T-helper 2 cell treated with Interferon-gamma antibody and Interleukin-4, amounts not matched to agents 5 μg/mL and 100 μg/mL, for 36 hours (primary cell): Measurements from ENCODE around the gene PWWP2B.

Experiments used
- DNase-seq: peaks from one replicate; pipeline ENCODE4 v3.0.0; 2021; ENCODE audit warnings: low spot score
- H3K27ac Mint-ChIP-seq: one replicate; pipeline ENCODE4 v1.8.0; 2021; ENCODE audit warnings: mild to moderate bottlenecking, mixed read lengths
- H3K27me3 Mint-ChIP-seq: one replicate; pipeline ENCODE4 v1.8.0; 2021; ENCODE audit warnings: low read depth, mixed read lengths
- H3K36me3 Mint-ChIP-seq: one replicate; pipeline ENCODE4 v1.8.0; 2021; ENCODE audit warnings: low read depth, mixed read lengths
- H3K4me1 Mint-ChIP-seq: one replicate; pipeline ENCODE4 v1.8.0; 2021; ENCODE audit warnings: low read depth, mixed read lengths
- H3K4me3 Mint-ChIP-seq: one replicate; pipeline ENCODE4 v1.8.0; 2022; ENCODE audit warnings: mild to moderate bottlenecking, moderate library complexity, mixed read lengths
- H3K9me3 Mint-ChIP-seq: one replicate; pipeline ENCODE4 v1.8.0; 2021; ENCODE audit warnings: mixed read lengths

PWWP2B gene

DNA sequence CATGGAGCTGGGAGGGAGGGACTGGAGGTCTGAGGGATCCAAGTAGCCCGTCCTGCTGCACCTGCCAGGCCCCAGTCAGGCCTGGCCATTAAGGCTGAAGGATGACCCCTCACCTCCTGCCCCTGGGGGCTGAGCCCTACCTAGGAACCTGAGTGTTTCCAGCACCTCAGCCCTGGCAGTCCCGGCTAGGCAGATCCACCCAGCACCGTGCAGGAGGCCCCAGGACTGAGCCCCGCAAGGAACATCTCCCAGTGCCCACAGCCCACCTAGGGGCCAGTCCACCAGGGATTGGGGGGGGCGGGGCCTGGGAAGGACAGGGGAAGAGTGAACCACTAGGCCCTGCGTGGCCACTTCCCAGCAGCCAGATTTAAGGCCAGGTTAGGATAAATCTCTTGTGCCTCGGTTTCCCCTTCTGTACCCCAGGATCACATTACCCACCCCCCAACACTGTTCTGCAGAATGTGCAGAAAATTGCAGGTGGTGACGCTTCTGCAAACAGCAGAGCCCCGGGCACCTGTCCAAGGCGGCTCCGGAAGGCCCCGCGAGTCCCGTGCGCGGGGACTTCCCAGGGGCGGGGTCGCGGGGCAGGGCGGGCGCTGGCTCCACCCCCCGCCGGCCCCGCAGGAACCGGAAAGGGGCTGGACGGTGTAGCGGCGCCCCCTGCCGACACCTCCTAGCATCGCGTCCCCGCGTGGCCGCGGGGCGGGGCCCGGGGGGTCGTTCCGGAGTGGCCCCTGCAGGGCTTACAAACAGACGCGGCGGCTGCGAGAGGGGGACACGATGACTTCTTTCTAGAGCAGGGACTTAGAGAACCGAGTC lies 55.9 kb downstream of the PWWP2B start:
- Mint-ChIP-seq H3K27me3 (no peaks in the 10 kb centered on the region), H3K36me3 (no peaks in the 10 kb centered on the region), H3K4me1 (peaks cover 12% of the 10 kb centered on the region), H3K9me3 (no peaks in the 10 kb centered on the region), H3K27ac (peak overlapping the region; percentile 83), H3K4me3 (peak overlapping the region; percentile 51)
- peak; percentile 79 for DNase-seq

DNA sequence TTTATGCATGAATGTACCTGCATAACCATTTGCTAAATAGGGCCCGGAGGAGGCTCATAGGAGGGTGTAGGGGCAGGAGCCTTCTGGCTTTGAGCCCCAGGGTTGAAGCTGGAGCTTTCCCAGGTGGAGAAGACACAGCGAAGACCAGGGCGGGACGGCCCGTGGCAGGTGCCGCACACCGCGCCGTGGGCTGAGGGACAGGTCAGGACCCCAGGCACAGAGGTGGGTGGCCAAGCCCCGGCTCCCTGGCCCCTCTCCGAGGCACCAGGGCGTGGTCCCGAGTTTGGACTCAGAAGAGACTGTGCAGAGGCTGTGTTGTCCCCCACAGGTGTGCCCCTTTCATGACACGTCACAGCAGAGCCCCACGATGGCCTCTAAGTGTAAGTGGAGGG lies 56.5 kb downstream of the PWWP2B start:
- Mint-ChIP-seq H3K4me3 (no peak overlapping the region), H3K9me3 (no peaks in the 10 kb centered on the region), H3K4me1 (peaks cover 10% of the 10 kb centered on the region), H3K27ac (no peak overlapping the region), H3K27me3 (no peaks in the 10 kb centered on the region), H3K36me3 (no peaks in the 10 kb centered on the region)
- no peak for DNase-seq

DNA sequence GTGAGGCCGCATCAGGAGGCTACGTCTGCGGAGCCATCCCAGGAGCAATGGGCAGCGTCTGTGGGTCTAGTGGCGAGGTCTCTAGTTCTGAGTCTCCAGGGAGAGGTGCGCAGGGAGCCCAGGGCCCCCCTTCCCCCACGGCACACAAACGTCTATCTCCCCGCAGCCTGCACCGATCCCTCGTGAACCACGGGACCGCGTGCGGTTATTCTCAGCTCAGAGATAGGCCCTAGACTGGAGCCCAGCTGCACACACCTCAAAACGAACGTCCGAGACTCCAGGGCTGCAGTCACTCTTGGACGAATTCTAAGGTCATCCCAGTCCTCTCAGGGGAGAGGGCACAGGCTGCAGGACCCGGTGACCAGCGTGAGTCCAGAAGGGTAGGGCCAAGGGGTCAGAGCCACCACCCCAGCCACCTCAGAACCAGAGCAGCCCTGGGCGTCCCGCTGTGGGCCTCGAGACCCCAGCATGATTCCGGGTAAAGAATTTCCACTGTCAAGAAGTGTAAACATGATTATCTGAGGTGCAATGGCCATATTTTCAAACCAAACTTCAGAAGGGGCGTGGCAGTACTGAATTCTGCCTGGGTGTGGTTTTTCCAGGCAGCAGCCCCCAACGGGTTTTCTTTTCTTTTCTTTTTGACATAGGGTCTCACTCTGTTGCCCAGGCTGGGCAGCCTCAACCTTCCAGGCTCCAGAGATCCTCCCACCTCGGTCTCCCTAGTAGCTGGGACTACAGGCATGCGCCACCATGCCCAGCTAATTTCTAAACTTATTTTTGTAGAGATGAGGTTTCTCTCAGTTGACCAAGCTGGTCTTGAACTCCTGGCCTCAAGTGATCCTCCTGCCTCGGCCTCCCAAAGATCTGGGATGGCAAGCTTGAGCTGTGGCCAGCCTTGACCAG lies 57.5 kb downstream of the PWWP2B start:
- H3K9me3 Mint-ChIP-seq: no peaks in the 10 kb centered on the region
- H3K4me1 Mint-ChIP-seq: peaks cover 10% of the 10 kb centered on the region
- DNase-seq: no peak
- H3K4me3 Mint-ChIP-seq: no peak overlapping the region
- H3K27me3 Mint-ChIP-seq: no peaks in the 10 kb centered on the region
- no peak overlapping the region for H3K27ac Mint-ChIP-seq
- no peaks in the 10 kb centered on the region for H3K36me3 Mint-ChIP-seq

DNA sequence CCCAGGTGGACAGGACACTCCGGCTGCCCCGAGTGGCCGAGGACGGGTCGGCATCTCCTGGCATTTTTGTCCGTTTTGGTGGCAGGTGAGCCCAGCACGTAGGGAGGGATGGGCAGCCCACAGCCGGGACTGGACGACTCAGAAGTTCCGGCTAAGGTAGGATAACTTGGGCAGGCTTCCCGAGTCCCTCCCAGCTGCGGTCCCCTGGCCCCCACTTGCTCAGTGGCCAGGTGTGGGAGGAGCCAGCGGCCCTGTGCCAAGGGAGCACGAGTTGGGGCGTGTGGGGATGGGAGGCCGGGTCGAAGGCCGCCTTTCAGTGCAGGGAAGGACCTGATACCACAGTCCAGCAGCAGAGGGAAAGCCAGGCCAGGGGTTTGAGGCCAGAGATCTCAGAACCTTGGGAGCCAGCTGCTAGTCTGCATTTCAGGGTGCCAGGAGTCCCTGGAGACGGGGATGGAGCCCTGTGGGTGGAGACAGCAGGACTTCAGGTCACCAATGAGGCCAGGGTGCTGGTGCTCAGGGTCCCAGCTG lies 58.5 kb downstream of the PWWP2B start:
- peaks cover 10% of the 10 kb centered on the region for H3K4me1 Mint-ChIP-seq
- no peaks in the 10 kb centered on the region for H3K27me3 Mint-ChIP-seq
- H3K36me3 Mint-ChIP-seq: no peaks in the 10 kb centered on the region
- no peak for DNase-seq
- H3K9me3 Mint-ChIP-seq: no peaks in the 10 kb centered on the region
- no peak overlapping the region for H3K4me3 Mint-ChIP-seq
- no peak overlapping the region for H3K27ac Mint-ChIP-seq

DNA sequence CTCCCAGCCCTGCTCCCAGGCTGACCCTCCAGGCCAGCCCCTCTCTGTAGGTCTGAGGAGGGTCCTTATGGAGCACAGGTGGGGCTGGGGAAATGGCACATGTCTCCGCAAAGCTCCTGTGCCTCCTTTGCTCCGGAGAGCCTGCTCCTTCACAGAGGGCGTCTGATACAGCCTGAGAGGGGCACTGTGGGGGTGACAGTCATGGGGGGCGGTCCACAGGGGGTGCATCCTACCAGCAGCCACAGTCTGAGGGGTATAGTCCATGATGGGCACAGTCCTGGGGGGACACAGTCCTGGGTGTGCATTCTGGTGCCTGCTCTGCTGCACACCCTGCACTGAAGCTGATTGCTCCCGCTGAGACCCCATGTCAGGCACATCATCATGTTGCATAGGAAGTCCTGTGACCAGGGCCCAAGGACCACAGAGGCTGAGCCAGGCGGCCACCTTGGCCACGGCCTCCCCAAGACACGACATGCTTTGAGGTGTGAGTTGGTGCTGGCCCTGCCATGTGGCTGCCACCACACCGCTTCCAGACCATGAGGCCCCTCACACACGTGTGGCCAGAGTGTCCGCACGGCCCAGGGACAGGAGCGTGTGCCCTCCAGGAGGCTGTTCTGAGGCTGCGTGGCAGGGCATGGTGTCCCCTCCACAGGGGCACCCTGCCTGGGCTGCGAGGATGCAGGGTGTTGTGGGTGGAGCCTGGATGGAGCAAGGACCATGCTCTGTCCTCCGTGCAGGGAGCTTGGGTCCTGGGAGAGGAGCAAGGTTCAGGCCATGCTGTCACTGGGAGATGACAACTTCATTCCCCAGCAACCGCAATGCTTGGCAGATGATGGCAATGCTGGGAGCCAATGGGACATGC lies 59.2 kb downstream of the PWWP2B start:
- no peak for DNase-seq
- H3K27ac Mint-ChIP-seq: no peak overlapping the region
- no peaks in the 10 kb centered on the region for H3K9me3 Mint-ChIP-seq
- no peak overlapping the region for H3K4me3 Mint-ChIP-seq
- peaks cover 10% of the 10 kb centered on the region for H3K4me1 Mint-ChIP-seq
- H3K27me3 Mint-ChIP-seq: no peaks in the 10 kb centered on the region
- no peaks in the 10 kb centered on the region for H3K36me3 Mint-ChIP-seq

DNA sequence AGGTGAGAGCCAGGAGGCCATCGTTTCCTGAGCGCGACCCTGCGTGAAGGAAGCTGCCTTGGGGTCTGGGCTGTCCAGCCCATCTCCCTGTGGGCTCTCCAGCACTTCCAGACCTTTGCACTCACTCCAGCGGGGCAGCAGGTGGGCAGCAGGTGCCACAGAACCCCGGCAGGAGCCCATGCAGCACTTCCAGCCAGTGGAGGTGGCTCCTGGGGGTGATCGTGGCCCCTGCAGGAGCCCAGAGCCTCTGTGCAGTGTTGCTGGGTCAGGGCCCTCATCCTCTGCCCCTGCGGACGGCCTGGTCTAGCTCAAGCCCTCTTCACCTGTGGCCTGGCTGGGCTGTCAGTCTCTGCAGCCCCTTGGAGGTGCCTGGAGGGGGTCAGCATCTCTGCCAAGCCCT lies 59.9 kb downstream of the PWWP2B start:
- Mint-ChIP-seq H3K9me3 (no peaks in the 10 kb centered on the region), H3K36me3 (no peaks in the 10 kb centered on the region), H3K4me1 (peaks cover 7% of the 10 kb centered on the region), H3K27me3 (no peaks in the 10 kb centered on the region), H3K27ac (no peak overlapping the region), H3K4me3 (no peak overlapping the region)
- no peak for DNase-seq

DNA sequence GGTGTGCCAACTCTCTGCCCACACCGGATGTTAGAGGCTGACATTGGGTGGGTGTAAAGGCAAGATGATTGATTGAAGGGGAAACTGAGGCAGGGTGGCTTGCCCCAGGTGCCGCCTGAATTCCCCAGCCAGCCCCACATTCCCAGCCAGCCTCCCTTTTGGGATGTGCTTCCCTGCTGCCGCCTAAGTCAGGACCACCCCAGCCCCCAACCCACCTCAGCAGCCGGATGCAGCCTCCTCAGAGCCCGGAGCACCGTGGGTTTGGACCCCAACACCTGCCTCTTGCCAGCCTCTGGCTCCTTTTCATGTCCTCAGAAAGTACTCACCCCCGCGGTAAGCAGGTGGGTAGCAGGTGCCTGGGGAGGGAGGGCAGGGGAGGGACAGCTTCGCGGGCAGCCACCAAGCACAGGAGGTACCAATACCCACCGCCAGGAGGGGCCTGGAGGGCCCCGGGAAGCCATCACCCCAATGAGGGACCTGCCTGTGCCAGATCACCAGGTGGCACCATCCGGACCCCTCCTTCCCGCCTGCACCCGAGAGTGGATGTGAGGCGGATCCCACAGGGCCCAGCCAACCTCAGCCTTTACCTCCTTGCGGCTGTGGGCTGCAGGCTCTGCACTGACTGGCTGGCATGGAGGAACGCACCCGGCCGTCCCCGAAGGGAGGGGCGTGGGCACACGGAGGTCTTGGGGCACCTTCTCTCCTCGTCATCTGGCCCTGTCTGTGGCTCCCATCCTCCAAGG lies 60.5 kb downstream of the PWWP2B start:
- DNase-seq: no peak
- no peaks in the 10 kb centered on the region for H3K27me3 Mint-ChIP-seq
- H3K36me3 Mint-ChIP-seq: no peaks in the 10 kb centered on the region
- no peak overlapping the region for H3K4me3 Mint-ChIP-seq
- no peak overlapping the region for H3K27ac Mint-ChIP-seq
- H3K9me3 Mint-ChIP-seq: no peaks in the 10 kb centered on the region
- H3K4me1 Mint-ChIP-seq: peaks cover 5% of the 10 kb centered on the region

DNA sequence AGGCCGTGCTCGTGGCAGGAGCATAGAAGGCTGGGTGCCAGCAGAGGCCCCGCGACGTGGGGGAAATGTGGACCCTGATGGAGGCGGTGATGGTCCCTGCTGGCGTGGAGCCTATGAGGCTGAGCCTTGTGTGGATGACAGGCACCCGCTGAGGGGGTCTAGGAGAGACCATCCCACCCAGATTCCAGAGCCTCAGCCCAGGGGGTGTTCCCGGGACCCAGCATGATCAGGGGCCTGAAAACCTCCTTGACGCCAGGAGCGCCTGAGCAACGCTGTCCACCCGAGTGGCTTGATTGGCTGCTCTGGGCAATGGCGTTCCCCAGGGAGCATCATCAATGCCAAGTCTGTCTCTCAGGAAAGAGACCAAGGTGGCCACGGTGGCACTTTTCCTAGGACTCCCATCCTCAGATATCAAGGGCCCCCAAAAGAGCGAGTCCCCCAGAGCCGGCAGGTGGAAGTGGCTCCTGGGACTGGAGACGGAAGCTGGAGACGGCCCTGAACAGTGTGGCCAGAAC lies 61.1 kb downstream of the PWWP2B start:
- H3K27me3 Mint-ChIP-seq: no peaks in the 10 kb centered on the region
- no peaks in the 10 kb centered on the region for H3K4me1 Mint-ChIP-seq
- DNase-seq: no peak
- no peaks in the 10 kb centered on the region for H3K36me3 Mint-ChIP-seq
- no peak overlapping the region for H3K27ac Mint-ChIP-seq
- H3K9me3 Mint-ChIP-seq: no peaks in the 10 kb centered on the region
- H3K4me3 Mint-ChIP-seq: no peak overlapping the region

DNA sequence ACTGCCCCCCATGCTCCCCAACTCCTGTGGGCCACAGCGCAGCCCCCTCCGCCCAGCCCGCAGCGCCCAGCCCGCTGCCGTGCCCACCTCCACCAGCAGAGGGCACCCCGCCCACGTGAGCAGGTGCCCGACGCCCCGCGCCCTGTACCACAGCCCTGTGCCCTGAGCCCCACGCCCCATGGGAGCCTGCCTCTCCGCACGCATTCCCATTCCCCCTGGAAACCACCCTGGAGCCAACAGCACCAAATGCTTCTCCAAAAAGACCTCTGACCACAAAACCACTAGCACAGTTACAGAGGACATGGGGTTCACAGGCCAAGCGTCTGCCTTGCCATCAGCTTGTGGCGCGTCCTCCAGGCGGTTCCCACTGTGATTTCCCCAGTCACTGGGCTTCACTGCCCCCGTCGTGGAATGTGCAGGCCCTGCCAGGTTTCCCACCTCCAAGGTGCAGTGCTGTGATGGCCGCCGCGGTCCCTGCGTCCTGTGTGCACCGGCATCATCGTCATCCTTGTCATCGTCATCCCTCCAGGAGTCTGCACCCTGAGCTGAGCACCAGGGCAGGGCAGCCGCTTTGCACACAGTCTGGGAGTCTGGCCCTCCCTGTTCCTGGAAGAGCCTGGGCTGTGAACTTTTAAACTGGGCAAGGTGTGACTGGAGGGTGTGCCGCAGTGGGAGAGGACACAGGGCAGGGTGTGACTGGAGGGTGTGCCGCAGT lies 61.7 kb downstream of the PWWP2B start:
- no peak overlapping the region for H3K27ac Mint-ChIP-seq
- H3K9me3 Mint-ChIP-seq: no peaks in the 10 kb centered on the region
- no peaks in the 10 kb centered on the region for H3K4me1 Mint-ChIP-seq
- no peaks in the 10 kb centered on the region for H3K27me3 Mint-ChIP-seq
- peak; percentile 35 for DNase-seq
- no peak overlapping the region for H3K4me3 Mint-ChIP-seq
- H3K36me3 Mint-ChIP-seq: no peaks in the 10 kb centered on the region

DNA sequence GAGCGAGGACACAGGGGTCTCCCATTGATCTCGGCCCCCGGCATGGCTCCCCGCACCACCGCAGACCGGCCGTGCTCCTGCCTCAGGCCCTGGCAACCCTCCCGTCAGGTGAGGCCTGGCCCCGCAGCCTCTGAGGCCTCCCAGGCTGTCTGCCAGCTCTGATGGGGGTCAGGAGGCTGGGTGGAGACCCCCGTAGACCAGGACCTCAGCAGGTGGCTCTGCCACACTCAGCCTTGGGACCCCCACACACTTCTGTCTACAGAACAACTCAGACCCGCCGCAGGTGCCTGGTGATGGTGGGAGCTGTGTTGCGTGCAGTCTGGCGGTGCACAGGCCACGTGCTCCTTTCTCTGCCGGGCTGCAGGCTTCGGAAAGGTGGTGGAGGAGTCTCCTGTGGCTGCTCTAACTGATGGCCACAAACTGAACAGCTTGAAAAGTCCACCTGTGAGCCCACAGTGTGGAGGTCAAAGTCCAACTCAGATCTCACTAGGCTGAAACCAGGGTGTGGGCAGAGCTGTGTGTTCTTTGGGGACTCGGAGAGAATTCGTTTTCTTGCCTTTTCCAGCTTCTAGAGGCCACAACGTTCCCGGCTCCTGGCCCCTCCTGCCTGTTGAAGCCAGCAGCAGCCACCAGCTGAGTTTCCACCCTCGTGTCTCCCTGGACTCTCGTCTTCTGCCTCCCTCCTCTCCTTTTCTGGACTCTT lies 62.5 kb downstream of the PWWP2B start:
- no peaks in the 10 kb centered on the region for H3K36me3 Mint-ChIP-seq
- no peaks in the 10 kb centered on the region for H3K27me3 Mint-ChIP-seq
- no peaks in the 10 kb centered on the region for H3K9me3 Mint-ChIP-seq
- no peak for DNase-seq
- no peaks in the 10 kb centered on the region for H3K4me1 Mint-ChIP-seq
- no peak overlapping the region for H3K27ac Mint-ChIP-seq
- H3K4me3 Mint-ChIP-seq: no peak overlapping the region

DNA sequence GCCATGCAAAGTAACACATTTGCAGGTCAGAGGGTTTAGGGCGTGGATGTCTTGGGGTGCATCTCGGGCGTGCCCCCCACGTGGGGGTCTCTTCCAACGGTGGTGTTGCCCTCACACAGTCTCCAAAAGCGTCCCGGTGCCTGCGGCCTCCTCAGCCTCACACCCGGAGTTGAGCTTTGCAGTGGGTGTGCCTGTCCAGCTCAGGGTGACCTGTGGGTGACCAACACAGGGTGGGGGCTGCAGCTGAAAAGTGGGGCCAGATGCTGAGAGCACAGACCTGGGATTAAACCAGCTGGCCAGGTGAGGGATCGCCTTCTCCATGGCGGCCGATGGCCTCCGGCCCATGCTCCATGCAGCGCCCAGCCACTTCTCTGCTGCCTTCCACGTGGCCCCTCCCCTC lies 63.1 kb downstream of the PWWP2B start:
- DNase-seq: no peak
- H3K9me3 Mint-ChIP-seq: no peaks in the 10 kb centered on the region
- H3K36me3 Mint-ChIP-seq: no peaks in the 10 kb centered on the region
- no peak overlapping the region for H3K4me3 Mint-ChIP-seq
- no peak overlapping the region for H3K27ac Mint-ChIP-seq
- H3K4me1 Mint-ChIP-seq: no peaks in the 10 kb centered on the region
- H3K27me3 Mint-ChIP-seq: no peaks in the 10 kb centered on the region

DNA sequence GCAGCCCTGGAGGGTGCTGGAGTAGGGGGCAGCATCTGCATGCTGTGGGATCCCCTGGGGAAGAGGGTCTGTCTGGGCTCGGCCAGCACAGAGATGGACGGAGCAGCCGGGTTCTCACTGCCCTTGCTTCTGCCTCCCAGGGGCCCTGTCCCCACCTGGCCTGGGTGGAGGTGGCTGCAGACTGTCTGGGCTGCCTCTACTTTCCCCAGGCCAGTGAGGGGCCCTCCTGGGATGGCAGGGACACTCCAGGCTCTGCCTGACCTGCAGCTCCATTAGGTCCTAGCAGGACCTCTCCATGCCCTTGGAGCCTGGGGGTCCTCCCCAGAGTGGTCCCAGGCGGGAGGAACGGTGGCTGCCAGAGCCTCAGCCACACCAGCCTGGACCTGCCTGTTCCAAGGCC lies 63.7 kb downstream of the PWWP2B start:
- no peak overlapping the region for H3K4me3 Mint-ChIP-seq

More for the DNA sequence above, 63.7 kb downstream of the PWWP2B start:
- no peaks in the 10 kb centered on the region for H3K4me1 Mint-ChIP-seq
- no peaks in the 10 kb centered on the region for H3K9me3 Mint-ChIP-seq
- no peaks in the 10 kb centered on the region for H3K36me3 Mint-ChIP-seq
- H3K27ac Mint-ChIP-seq: no peak overlapping the region
- DNase-seq: no peak
- H3K27me3 Mint-ChIP-seq: no peaks in the 10 kb centered on the region
